ENCODE results near the gene NME9.

DNA sequence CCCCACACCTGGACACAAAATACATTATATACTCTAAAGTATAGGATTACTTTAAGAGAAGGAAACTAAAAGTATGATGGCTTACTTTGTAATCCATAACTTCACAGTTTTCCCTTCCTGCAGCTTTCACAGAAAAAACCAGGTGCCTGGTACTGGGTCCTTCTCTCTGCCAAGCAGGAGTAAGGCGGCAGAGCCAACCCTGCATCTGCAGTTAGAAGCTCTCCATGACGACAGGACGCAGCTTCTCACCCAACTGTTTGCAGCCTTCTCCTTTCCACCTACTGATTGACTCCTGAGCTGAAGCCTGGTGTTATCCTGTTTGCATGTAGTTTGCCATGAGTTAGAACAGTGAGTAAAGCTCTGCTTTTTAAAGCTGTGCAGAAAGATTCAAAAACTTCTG is 25.4 kb upstream of the NME9 start:
- TF ChIP-seq, protein P1, sequence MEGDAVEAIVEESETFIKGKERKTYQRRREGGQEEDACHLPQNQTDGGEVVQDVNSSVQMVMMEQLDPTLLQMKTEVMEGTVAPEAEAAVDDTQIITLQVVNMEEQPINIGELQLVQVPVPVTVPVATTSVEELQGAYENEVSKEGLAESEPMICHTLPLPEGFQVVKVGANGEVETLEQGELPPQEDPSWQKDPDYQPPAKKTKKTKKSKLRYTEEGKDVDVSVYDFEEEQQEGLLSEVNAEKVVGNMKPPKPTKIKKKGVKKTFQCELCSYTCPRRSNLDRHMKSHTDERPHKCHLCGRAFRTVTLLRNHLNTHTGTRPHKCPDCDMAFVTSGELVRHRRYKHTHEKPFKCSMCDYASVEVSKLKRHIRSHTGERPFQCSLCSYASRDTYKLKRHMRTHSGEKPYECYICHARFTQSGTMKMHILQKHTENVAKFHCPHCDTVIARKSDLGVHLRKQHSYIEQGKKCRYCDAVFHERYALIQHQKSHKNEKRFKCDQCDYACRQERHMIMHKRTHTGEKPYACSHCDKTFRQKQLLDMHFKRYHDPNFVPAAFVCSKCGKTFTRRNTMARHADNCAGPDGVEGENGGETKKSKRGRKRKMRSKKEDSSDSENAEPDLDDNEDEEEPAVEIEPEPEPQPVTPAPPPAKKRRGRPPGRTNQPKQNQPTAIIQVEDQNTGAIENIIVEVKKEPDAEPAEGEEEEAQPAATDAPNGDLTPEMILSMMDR (conservative IDR thresholded peaks at IDR 0.05 in 1 of 2, IDR thresholded peaks at IDR 0.05 in 1 of 2; ENCODE audit: low read depth in 1 of 2, low read length in 2 of 2): no peak
- no peak for TF ChIP-seq EZH2 (IDR thresholded peaks at IDR 0.05; ENCODE audit: low read length, missing control alignments)
